B cell (primary cell): ENCODE data around the gene ZNF579. TPM values are rescaled to one million over a fixed set of nuclear protein-coding genes. Genes with fewer than 3 reads are reported as not detected.

Experiments used
- ATAC-seq: fragments of 200-7000 bp; cut with Tn5 transposase; one replicate; pipeline ENCODE4 v1.10.0; 2021; ENCODE audit warnings: low read depth, mild to moderate bottlenecking, moderate number of reproducible peaks, moderate library complexity
- CTCF ChIA-PET: fragments of 350-600 bp; sonication (Branson Sonifier 250); formaldehyde crosslinking; loops from one replicate; lab custom pipeline; 2021; ENCODE audit warnings: antibody characterized with exemption, inconsistent platforms; lab: Charles Lee
- POLR2A ChIA-PET: fragments of 350-600 bp; sonication (Branson Sonifier 250); formaldehyde crosslinking; loops from one replicate; lab custom pipeline; 2021; ENCODE audit warnings: antibody characterized with exemption; lab: Charles Lee
- DNase-seq: peaks from one replicate; pipeline ENCODE4 v3.0.0; 2013
- H2AFZ ChIP-seq: 2 replicates; pipeline ENCODE4 v1.6.1; 2012; ENCODE audit warnings: mild to moderate bottlenecking, low read depth, low read length; ENCODE audit not compliant: insufficient read depth, poor library complexity, severe bottlenecking
- H3K27ac ChIP-seq, 2 donors: 1 replicate in 1 of 2; 2 replicates in 1 of 2; pipeline ENCODE4 v1.5.1; 2012 to 2013; ENCODE audit warnings: low read length in 2 of 2, mild to moderate bottlenecking in 2 of 2, moderate library complexity in 1 of 2
- H3K27me3 ChIP-seq, 4 experiments: fragments of 200-600 bp in 1 of 4; sonication (generic) in 1 of 4; replicated peaks in 1 of 4; 1 replicate in 2 of 4; 2 replicates in 2 of 4; pipeline versions ENCODE4 v1.6.1 to v1.7.0; 2013 to 2016; ENCODE audit warnings: low read length in 3 of 4, mild to moderate bottlenecking in 2 of 4, mixed read lengths in 1 of 4, moderate library complexity in 1 of 4; ENCODE audit not compliant: insufficient read depth in 4 of 4, control insufficient read depth in 3 of 4; ENCODE audit errors: control extremely low read depth in 1 of 4
- H3K36me3 ChIP-seq, 2 experiments: replicated peaks in 1 of 2; 1 replicate in 1 of 2; 2 replicates in 1 of 2; pipeline versions ENCODE4 v1.6.1 to v1.7.1; 2013; ENCODE audit warnings: low read length in 1 of 2; ENCODE audit not compliant: insufficient read depth in 2 of 2, control insufficient read depth in 1 of 2; ENCODE audit errors: control extremely low read depth in 1 of 2, extremely low read depth in 1 of 2
- H3K4me1 ChIP-seq, 2 donors: fragments of 200-600 bp in 1 of 2; sonication (generic) in 1 of 2; 1 replicate in 1 of 2; 2 replicates in 1 of 2; pipeline versions ENCODE4 v1.5.1 to v1.6.1; 2013 to 2017; ENCODE audit warnings: low read length in 2 of 2; ENCODE audit not compliant: control insufficient read depth in 2 of 2, insufficient read depth in 2 of 2
- H3K4me2 ChIP-seq: replicated peaks from 2 replicates; pipeline ENCODE3; 2012; ENCODE audit warnings: mild to moderate bottlenecking, low read depth, low read length; ENCODE audit not compliant: poor library complexity, severe bottlenecking
- H3K4me3 ChIP-seq, 5 experiments: fragments of 200-600 bp in 1 of 5; sonication (generic) in 1 of 5; 1 replicate in 3 of 5; 2 replicates in 2 of 5; pipeline versions ENCODE4 v1.5.1 to v1.7.0; 2011 to 2016; ENCODE audit warnings: low read length in 4 of 5, mild to moderate bottlenecking in 4 of 5, low read depth in 2 of 5, control low read depth in 1 of 5, moderate library complexity in 1 of 5; ENCODE audit not compliant: insufficient read depth in 1 of 5; ENCODE audit errors: control extremely low read depth in 1 of 5, extremely low read depth in 1 of 5
- H3K79me2 ChIP-seq: fragments of 200-600 bp; sonication (generic); one replicate; pipeline ENCODE4 v1.6.0; 2016; ENCODE audit warnings: low read length; ENCODE audit not compliant: control insufficient read depth, insufficient read depth
- H3K9ac ChIP-seq: fragments of 200-600 bp; sonication (generic); 2 replicates; pipeline ENCODE4 v1.6.1; 2017; ENCODE audit warnings: mild to moderate bottlenecking, low read length, moderate library complexity
- H3K9me3 ChIP-seq, 3 donors: one replicate each; pipeline versions ENCODE4 v1.6.1 to v1.7.1; 2013; ENCODE audit warnings: low read length in 2 of 3; ENCODE audit not compliant: control insufficient read depth in 2 of 3, insufficient read depth in 1 of 3; ENCODE audit errors: control extremely low read depth in 1 of 3
- H4K20me1 ChIP-seq: 2 replicates; pipeline ENCODE4 v1.6.0; 2012; ENCODE audit warnings: mild to moderate bottlenecking, low read length; ENCODE audit not compliant: insufficient read depth, control insufficient read depth, poor library complexity, severe bottlenecking
- H3K27ac Mint-ChIP-seq: one replicate; pipeline ENCODE4 v1.8.0; 2021; ENCODE audit warnings: mixed read lengths
- H3K27me3 Mint-ChIP-seq: one replicate; pipeline ENCODE4 v1.8.0; 2021; ENCODE audit warnings: mixed read lengths
- H3K4me1 Mint-ChIP-seq: one replicate; pipeline ENCODE4 v1.8.0; 2021; ENCODE audit warnings: mixed read lengths
- H3K4me3 Mint-ChIP-seq: one replicate; pipeline ENCODE4 v1.8.0; 2021; ENCODE audit warnings: mixed read lengths
- H3K9me3 Mint-ChIP-seq: one replicate; pipeline ENCODE4 v1.8.0; 2022; ENCODE audit warnings: mixed read lengths; ENCODE audit not compliant: insufficient read depth
- CTCF ChIP-seq: fragments of 200-600 bp; IDR thresholded peaks from one replicate; pipeline ENCODE4 v1.8.0; 2022; ENCODE audit warnings: antibody characterized with exemption, mild to moderate bottlenecking
- EZH2 ChIP-seq: IDR thresholded peaks from 2 replicates; pipeline ENCODE4 v1.6.1; 2012; ENCODE audit warnings: borderline replicate concordance, low read depth, mild to moderate bottlenecking, moderate library complexity, low read length; ENCODE audit not compliant: insufficient read depth, poor library complexity, severe bottlenecking
- WGBS: methylation state at CpG from one replicate; pipeline ENCODE4 v1.1.5; 2013; ENCODE audit warnings: missing lambda C conversion rate; ENCODE audit not compliant: insufficient coverage; 5-methylcytosine and 5-hydroxymethylcytosine counted together
- intact Hi-C: fragments of 100-400 bp; cut with micrococcal nuclease; formaldehyde crosslinking; loops from one replicate; pipeline ENCODE4 v1.10.0; 2022
- polyA plus RNA-seq: library from polyadenylated mRNA; depleted of rRNA; stranded (reverse); fragments of >200 nt; gene quantifications from 2 replicates; pipeline ENCODE4 v1.2.3, GENCODE V29; 2012
- total RNA-seq, 2 donors: library from RNA; stranded (reverse); fragments of 120-200 nt in 1 of 2; gene quantifications; 1 replicate in 1 of 2; 2 replicates in 1 of 2; pipeline versions ENCODE4 v1.2.3 to v1.2.4, GENCODE V29; 2013 to 2022

ZNF579 gene
- total and polyA plus RNA-seq, 2 donors (not counting 1 experiment from before 2014, with no cell fraction given) = 3.7 to 10.3 TPM

GRCh38 chr19:55599468-55599841 lies 18.8 kb upstream of the ZNF579 start, which contains the start of gene FIZ1:
TSS of gene FIZ1 (minus strand) at chr19:55599517. CDS start at chr19:55597865, 1,652 bp downstream.
- Histone ChIP-seq H2AFZ (peak within 1 kb of the TSS; percentile 92), H3K4me3 (peak within 1 kb of the TSS; percentile 59 to 97 (median 82)), H3K4me2 (peak within 1 kb of the TSS; percentile 83), H3K27me3 (no peaks in the 10 kb centered on the region), H4K20me1 (no peaks in the 10 kb centered on the region), H3K36me3 (peaks cover 0 to 19% of the 10 kb centered on the region in 2 experiments), H3K27ac (peak within 1 kb of the TSS; percentile 86 to 94), H3K9ac (peak within 1 kb of the TSS; percentile 88), H3K79me2 (peaks cover 2% of the 10 kb centered on the region), H3K4me1 (peaks cover 7 to 22% of the 10 kb centered on the region in 2 donors), H3K9me3 (peaks cover 0 to 8% (median 0%) of the 10 kb centered on the region in 3 donors)
- TF ChIP-seq CTCF = no peak
- TF ChIP-seq EZH2 = no peak
- Mint-ChIP-seq H3K9me3 (no peaks in the 10 kb centered on the region), H3K4me1 (peaks cover 23% of the 10 kb centered on the region), H3K27ac (peak within 1 kb of the TSS; percentile 99), H3K27me3 (no peaks in the 10 kb centered on the region), H3K4me3 (peak within 1 kb of the TSS; percentile 100)
- DNase-seq (peak; percentile 99), ATAC-seq (peak; percentile 70)
- intact Hi-C loops = loop anchor here (1.0 to 5.0 kb wide), 5 partner anchors 12 to 192 kb away; partner anchors contain the start of genes UBE2S, ZNF579, ZNF628 and ZNF784
- CTCF ChIA-PET = interaction anchor here (0.6 to 2.0 kb wide), 12 partner anchors 15 to 132 kb away, joined by 3 to 11 read pairs (median 4); partner anchors contain the start of gene ZNF784
- under 1% methylated on average over 21 of the region's 23 CpGs for WGBS
- POLR2A ChIA-PET = interaction anchor here (0.5 to 2.8 kb wide), 27 partner anchors 12 to 1438 kb away, joined by 3 to 58 read pairs (median 4); partner anchors contain the start of genes ISOC2, KMT5C, NAT14 and PPP6R1
